HT1080 (cell line): ENCODE measurements around the gene ATXN7. TPM values are rescaled to one million over a fixed set of nuclear protein-coding genes. Genes with fewer than 3 reads are reported as not detected.

Source experiments
- DNase-seq: peaks from one replicate; pipeline ENCODE4 v3.0.0-alpha.2; 2015; ENCODE audit warnings: low read depth
- total RNA-seq: library from RNA; depleted of rRNA; stranded (reverse); fragments of >200 nt; shearing (Covaris generic); gene quantifications from 2 replicates; pipeline ENCODE4 v1.2.3, GENCODE V29; 2014

The ATXN7 gene
- total RNA-seq, 1 experiment from 2014 or later: 7.6 TPM

DNA sequence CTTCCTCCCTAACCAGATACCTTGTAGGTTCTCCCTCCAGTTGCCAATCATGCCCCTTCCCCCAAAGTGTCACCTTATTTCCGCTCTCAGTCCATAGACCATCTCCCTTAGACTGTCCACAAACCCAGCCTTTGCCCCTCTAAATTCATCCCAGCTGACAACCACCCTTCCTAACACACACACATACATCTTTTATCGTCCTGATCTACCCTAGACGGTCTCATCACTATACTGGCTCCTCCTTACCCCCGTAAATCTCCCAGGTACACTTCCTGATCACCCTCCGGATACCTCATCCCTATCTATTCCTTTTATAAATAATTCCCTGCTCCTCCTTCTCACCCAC is 890 bp upstream of the ATXN7 start:
- DNase-seq: no peak

GRCh38 chr3:63864008-63864964 is 619 bp downstream of the ATXN7 start:
- peak; percentile 24 for DNase-seq

DNA sequence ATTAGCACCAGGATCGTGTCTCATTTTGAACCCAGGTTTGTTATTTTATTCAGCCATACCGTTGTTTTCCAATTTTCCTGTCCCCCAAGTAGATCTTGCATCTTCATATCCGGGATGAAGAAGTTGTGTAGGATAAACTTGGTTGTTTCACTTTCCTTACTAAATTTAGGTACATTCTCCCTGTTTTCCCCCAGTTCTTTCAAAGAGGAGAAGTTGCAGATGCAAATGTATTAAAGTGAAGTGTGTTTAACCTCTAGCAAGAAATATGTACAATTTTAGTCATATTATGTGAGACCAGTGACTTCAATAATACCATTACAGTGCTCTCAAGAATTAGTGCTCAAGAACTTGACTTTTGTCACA is 1.3 kb downstream of the ATXN7 start:
- DNase-seq: no peak

- no peak for DNase-seq
Observed at GRCh38 chr3:63867225-63867624, 3.6 kb downstream of the ATXN7 start.

DNA sequence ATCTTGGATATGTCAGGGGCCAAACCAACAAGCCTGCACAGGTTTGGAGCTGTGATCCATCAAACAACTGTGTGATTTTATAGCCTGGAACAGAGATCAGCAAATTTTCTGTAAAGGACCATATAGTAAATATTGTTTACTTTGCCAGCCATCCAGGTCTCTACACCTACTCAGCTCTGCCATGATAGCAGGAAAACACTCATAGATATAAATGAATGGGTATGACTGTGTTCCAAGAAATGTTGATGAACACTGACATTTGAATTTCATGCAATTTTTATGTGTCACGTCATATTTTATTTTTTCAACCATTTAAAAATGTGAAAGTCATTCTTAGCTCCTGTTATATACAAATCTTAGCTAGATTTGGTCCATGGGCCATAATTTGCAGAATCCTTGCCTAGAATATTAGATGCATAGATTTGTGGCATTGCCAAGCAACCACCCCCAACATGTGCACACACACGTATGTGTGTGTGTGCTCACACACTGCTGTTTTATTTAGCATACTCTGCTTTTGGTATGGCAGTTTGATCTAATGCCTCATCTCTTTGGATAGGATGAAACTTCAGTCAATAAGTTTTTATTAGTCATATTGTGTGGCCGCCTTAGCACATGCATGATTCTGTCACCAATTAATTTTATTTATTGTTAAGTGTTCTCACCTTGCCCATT is 6.4 kb downstream of the ATXN7 start:
- DNase-seq: no peak

GRCh38 chr3:63870615-63871005 is 6.9 kb downstream of the ATXN7 start:
- DNase-seq: no peak

DNA sequence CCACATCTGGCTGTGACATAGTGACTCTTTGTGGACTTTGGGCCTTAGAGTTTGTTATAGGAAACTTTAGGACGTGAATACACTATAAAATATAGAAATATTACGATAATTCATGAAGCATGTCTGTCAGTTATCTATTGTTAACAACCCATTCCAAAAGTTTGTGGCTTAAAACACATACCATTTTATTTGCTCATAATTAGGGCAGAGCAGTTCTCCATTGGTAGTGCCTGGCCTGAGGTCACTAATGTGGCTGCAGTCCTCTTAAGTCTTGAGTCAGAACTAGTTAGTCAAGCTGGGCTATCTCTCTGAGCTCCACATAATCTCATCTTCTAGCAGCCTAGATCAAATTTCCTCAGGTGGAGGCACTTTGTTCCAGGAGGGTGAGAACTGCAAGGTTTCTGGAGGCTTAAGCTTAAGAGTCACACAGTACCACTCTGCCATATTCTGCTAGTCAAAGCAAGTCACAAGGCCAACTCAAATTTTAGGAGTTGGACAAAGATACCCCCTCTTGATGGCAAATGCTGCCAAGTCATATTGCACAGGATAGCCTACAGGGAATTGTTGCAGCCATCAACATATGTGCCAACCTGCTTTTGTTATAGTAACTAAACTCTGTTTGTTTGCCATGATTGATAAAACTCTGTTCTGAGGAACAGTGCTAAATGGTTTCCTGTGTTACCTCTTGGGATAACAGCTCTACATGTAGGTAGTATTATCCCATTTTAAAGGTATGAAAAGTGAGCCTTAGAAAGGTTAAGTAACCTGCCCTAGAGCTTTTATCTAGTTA is 8.7 kb downstream of the ATXN7 start:
- DNase-seq: peak; percentile 68

- DNase-seq: no peak
Observed at GRCh38 chr3:63874769-63875168, 11.1 kb downstream of the ATXN7 start.

GRCh38 chr3:63875510-63875909 is 11.8 kb downstream of the ATXN7 start:
- DNase-seq: no peak

- no peak for DNase-seq
Observed at GRCh38 chr3:63876260-63876659, 12.6 kb downstream of the ATXN7 start.

DNA sequence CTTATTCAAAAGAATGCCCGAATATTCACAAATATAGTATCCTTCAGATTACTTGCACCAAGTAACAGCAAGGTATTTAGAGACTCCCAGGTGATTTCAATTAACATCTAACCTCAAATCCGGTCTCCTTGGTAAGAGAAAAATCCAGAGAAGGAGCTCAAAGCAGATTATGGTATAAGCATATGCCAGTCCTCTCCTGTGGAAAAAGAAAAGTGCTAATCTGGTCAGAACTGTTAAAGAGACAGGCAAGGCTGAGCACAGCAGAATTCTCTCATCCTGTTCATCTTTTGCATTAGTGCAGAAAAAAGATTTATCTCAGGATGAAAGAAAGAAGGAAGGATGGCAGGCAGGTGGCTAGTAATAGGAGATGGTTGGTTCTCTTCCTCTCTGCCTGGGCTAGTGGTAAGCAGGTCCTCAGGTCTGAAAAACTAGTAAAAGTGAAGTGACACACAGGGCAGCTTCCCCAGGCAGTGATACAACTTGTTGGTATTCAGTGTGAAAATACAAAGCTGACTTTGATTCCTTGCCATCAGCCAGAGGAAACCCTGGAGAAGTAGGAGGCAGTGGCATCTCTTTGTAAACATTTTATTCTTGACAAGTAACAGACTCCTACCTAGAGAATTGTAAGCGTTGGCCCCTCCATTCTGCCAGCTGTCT is 14.2 kb downstream of the ATXN7 start:
- DNase-seq: peak; percentile 15

GRCh38 chr3:63878394-63879060 is 14.9 kb downstream of the ATXN7 start:
- no peak for DNase-seq

DNA sequence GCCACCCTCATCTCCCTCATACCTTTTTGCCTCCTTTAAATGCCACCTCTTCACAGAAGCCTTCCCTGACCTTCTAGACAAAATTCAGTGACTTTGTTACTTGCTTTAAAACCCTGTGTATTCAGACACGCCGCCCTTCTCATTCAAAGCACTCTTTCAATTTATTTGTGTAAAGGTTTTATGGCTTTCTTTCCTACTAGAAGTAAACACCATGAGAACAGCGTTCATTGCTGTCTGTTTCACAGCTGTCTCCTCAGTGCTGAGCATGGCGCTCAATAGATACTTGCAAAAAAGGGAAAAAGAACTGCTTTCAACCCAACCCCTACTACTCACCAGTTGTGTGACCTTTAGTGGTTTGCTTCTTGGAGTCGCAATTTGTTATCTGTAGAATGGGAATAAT is 17.0 kb downstream of the ATXN7 start:
- DNase-seq: no peak

DNA sequence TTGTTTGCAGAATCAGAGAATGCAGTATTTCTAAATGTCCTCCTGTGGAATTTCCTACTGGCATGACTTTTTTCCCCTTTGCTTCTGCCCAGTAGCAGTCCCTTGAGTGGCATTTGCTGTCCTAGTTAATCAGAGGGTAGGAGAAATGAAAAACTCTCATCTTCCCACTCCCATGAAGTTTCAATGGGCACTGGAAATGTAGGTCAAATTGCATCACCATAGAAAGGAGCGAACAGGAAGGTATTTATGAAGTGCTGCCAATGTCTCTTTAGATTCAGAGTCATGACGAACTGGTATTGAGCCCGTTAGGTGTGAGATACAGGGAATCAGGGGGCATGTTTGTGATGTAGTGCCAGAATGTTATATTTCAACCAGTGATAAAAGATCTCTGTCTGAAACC is 23.2 kb downstream of the ATXN7 start:
- DNase-seq: no peak

GRCh38 chr3:63891518-63891917 is 27.9 kb downstream of the ATXN7 start:
- no peak for DNase-seq

- no peak for DNase-seq
Observed at GRCh38 chr3:63892773-63893352, 29.2 kb downstream of the ATXN7 start.

GRCh38 chr3:63895422-63896189 is 31.9 kb downstream of the ATXN7 start:
- DNase-seq: no peak

GRCh38 chr3:63896332-63897030 is 32.8 kb downstream of the ATXN7 start:
- DNase-seq: no peak

DNA sequence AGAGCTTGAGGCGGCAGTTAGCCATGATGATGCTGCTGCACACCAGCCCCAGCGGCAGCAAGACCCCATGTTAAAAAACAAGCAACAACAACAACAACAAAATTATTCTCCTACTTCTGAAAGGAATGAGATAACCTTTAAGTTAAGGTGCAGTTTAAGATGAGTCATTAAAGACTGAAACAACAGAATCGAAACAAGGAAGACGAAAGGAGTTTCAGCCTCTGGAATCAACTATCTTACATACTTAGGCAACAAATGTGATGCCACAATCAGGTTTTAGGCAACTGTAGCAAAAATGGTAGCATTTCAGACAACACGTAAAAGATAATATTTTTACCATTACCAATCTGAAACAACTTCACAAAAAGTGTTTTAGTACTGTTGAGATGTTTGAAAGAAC is 36.3 kb downstream of the ATXN7 start:
- no peak for DNase-seq
